ENCODE measurements around the gene MRPS14.
A peak's percentile ranks its signal among the peaks of the same experiment; 100 is the strongest.

The MRPS14 gene

GRCh38 chr1:175019524-175019923, 3.7 kb downstream of the MRPS14 start:
- no peak for DNase-seq

- DNase-seq = peak; percentile 37
These were observed 8.0 kb downstream of the MRPS14 start for GRCh38 chr1:175015243-175015642.

- DNase-seq = no peak
These were observed 9.8 kb downstream of the MRPS14 start for GRCh38 chr1:175013445-175013844.

- DNase-seq = no peak
These were observed 13.7 kb downstream of the MRPS14 start for GRCh38 chr1:175009532-175009931.

- DNase-seq = no peak
These were observed 18.0 kb downstream of the MRPS14 start for GRCh38 chr1:175005085-175005783.

- peak; percentile 32 for DNase-seq
These were observed 19.7 kb downstream of the MRPS14 start for GRCh38 chr1:175003521-175003920.

- DNase-seq = peak; percentile 46
These were observed 20.2 kb downstream of the MRPS14 start for GRCh38 chr1:175002910-175003517.

- peak; percentile 64 for DNase-seq
These were observed 22.5 kb downstream of the MRPS14 start for GRCh38 chr1:175000697-175001187.

- DNase-seq = peak; percentile 72
These were observed 23.1 kb downstream of the MRPS14 start, which contains the start of gene CACYBP for GRCh38 chr1:174999936-175000696. CACYBP (plus strand) TSS chr1:174999947; CDS start chr1:175000181, 234 bp downstream.

- peak; percentile 99 for DNase-seq
These were observed 23.8 kb downstream of the MRPS14 start for GRCh38 chr1:174999216-174999935.

GRCh38 chr1:174998569-174999215, 24.5 kb downstream of the MRPS14 start:
- DNase-seq = peak; percentile 85

- no peak for DNase-seq
These were observed 26.2 kb downstream of the MRPS14 start for GRCh38 chr1:174997041-174997440.

GRCh38 chr1:174996476-174996875, 26.7 kb downstream of the MRPS14 start:
- peak; percentile 16 for DNase-seq

GRCh38 chr1:174995916-174996315, 27.3 kb downstream of the MRPS14 start:
- no peak for DNase-seq

- no peak for DNase-seq
These were observed 28.1 kb downstream of the MRPS14 start for GRCh38 chr1:174995121-174995520.

GRCh38 chr1:174991473-174991872, 31.8 kb downstream of the MRPS14 start:
- DNase-seq = no peak

- DNase-seq = peak; percentile 88
These were observed 32.7 kb downstream of the MRPS14 start for GRCh38 chr1:174990382-174990999.

GRCh38 chr1:174989536-174990220, 33.5 kb downstream of the MRPS14 start:
- peak; percentile 55 for DNase-seq

GRCh38 chr1:174988986-174989385, 34.2 kb downstream of the MRPS14 start:
- no peak for DNase-seq

GRCh38 chr1:174988539-174988938, 34.7 kb downstream of the MRPS14 start:
- no peak for DNase-seq

- no peak for DNase-seq
These were observed 38.3 kb downstream of the MRPS14 start for GRCh38 chr1:174984952-174985351.

All from OCI-M1 (cell line).